ENCODE measurements around the gene FAM50A.
A peak's percentile ranks its signal among the peaks of the same experiment; 100 is the strongest.

FAM50A gene

GRCh38 chrX:154478728-154479622 lies 35.0 kb downstream of the FAM50A start, which contains the start of gene LAGE3 (continued):
- TF ChIP-seq ZNF629 (tag by site-specific recombination; IDR thresholded peaks at IDR 0.05) (peak; percentile 57; the same call in 1 of the 2 replicates), ZNF24 (tag by site-specific recombination; IDR thresholded peaks at IDR 0.05) (peak; percentile 20; the same call in 1 of the 2 replicates), ZNF2 (tag by site-specific recombination; IDR thresholded peaks at IDR 0.05) (peak; percentile 56; the same call in 1 of the 2 replicates), ZNF302 (tag by site-specific recombination; IDR thresholded peaks at IDR 0.05; ENCODE audit: low read depth) (no peak), ZNF10 (tag by site-specific recombination; IDR thresholded peaks at IDR 0.05) (no peak), ZNF341 (tag by site-specific recombination; IDR thresholded peaks at IDR 0.05; ENCODE audit: low read depth) (peak; percentile 98), ZNF560 (tag by site-specific recombination; IDR thresholded peaks at IDR 0.05; ENCODE audit: borderline replicate concordance) (no peak), ZXDB (tag by site-specific recombination; IDR thresholded peaks at IDR 0.05) (peak; percentile 93), BCL11A (tag by site-specific recombination; IDR thresholded peaks at IDR 0.05; ENCODE audit: low read depth) (peak; percentile 80; the same call in 1 of the 2 replicates), ZNF335 (tag by site-specific recombination; conservative IDR thresholded peaks at IDR 0.05) (peak; percentile 99), PRDM4 (tag by site-specific recombination; IDR thresholded peaks at IDR 0.05) (0 out of 2 replicates have a peak, but pooled peaks have one; percentile 32), ZBTB10 (tag by site-specific recombination; IDR thresholded peaks at IDR 0.05) (0 out of 2 replicates have a peak, but pooled peaks have one; percentile 39), ZEB2 (tag by site-specific recombination; IDR thresholded peaks at IDR 0.05) (peak; percentile 79), ZNF623 (tag by site-specific recombination; IDR thresholded peaks at IDR 0.05) (no peak), KLF1 (tag by site-specific recombination; IDR thresholded peaks at IDR 0.05) (no peak), IKZF3 (tag by site-specific recombination; IDR thresholded peaks at IDR 0.05) (peak; percentile 45; the same call in 1 of the 2 replicates), KLF16 (tag by site-specific recombination; IDR thresholded peaks at IDR 0.05) (peak; percentile 75), ZBTB17 (tag by site-specific recombination; IDR thresholded peaks at IDR 0.05) (peak; percentile 11), ZNF112 (tag by site-specific recombination; IDR thresholded peaks at IDR 0.05) (no peak), ZNF155 (tag by site-specific recombination; IDR thresholded peaks at IDR 0.05) (no peak), ZNF121 (tag by site-specific recombination; IDR thresholded peaks at IDR 0.05) (no peak), ZNF747 (tag by site-specific recombination; IDR thresholded peaks at IDR 0.05) (no peak), ZNF76 (tag by site-specific recombination; IDR thresholded peaks at IDR 0.05; ENCODE audit: borderline replicate concordance, low read depth) (0 out of 2 replicates have a peak, but pooled peaks have one; percentile 60)
- TF ChIP-seq, protein P1, sequence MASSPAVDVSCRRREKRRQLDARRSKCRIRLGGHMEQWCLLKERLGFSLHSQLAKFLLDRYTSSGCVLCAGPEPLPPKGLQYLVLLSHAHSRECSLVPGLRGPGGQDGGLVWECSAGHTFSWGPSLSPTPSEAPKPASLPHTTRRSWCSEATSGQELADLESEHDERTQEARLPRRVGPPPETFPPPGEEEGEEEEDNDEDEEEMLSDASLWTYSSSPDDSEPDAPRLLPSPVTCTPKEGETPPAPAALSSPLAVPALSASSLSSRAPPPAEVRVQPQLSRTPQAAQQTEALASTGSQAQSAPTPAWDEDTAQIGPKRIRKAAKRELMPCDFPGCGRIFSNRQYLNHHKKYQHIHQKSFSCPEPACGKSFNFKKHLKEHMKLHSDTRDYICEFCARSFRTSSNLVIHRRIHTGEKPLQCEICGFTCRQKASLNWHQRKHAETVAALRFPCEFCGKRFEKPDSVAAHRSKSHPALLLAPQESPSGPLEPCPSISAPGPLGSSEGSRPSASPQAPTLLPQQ (tag by site-specific recombination; IDR thresholded peaks at IDR 0.05), result peak; percentile 68
- TF ChIP-seq, protein P2, sequence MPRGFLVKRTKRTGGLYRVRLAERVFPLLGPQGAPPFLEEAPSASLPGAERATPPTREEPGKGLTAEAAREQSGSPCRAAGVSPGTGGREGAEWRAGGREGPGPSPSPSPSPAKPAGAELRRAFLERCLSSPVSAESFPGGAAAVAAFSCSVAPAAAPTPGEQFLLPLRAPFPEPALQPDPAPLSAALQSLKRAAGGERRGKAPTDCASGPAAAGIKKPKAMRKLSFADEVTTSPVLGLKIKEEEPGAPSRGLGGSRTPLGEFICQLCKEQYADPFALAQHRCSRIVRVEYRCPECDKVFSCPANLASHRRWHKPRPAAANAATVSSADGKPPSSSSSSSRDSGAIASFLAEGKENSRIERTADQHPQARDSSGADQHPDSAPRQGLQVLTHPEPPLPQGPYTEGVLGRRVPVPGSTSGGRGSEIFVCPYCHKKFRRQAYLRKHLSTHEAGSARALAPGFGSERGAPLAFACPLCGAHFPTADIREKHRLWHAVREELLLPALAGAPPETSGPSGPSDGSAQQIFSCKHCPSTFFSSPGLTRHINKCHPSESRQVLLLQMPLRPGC (tag by site-specific recombination; IDR thresholded peaks at IDR 0.05), result no peak
- TF ChIP-seq, protein P3, sequence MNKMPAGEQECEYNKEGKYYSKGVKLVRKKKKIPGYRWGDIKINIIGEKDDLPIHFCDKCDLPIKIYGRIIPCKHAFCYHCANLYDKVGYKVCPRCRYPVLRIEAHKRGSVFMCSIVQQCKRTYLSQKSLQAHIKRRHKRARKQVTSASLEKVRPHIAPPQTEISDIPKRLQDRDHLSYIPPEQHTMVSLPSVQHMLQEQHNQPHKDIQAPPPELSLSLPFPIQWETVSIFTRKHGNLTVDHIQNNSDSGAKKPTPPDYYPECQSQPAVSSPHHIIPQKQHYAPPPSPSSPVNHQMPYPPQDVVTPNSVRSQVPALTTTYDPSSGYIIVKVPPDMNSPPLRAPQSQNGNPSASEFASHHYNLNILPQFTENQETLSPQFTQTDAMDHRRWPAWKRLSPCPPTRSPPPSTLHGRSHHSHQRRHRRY (tag by site-specific recombination; IDR thresholded peaks at IDR 0.05), result no peak
